ENCODE measurements around the gene CDH4. TPM values are rescaled to one million over a fixed set of nuclear protein-coding genes. Genes with fewer than 3 reads are reported as not detected.

Gene CDH4
- total and polyA plus RNA-seq, 2 of the 8 experiments (the other 6 are each of a cell fraction or from before 2014, with no cell fraction given), result 4.3 to 7.9 TPM

DNA sequence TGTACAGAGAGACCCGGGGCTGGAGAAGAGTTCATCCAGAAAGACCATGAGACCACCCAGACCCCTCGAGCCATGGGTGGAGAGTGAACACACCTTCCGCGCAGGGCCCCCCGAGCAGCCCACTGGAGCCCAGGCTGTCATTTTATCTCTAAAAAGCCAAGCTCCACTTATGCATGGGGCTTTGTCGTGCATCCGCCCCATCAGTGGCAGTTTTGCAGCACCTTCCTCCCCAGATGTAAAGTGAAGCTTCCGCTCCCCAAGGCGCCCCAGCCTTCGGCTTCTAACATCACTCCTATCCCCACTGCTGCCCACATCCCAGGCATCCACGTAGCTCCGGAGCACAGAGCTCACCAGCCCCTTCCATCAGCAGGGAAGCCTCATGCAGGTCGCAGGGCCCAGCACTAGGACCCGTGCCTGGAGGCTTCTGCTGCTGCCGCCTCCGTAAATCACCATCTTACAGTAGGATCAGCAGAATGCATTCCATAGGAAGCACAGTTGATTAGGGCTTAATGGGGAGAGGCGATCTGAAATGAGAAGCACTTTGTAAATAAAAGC, 512.5 kb downstream of the CDH4 start (continued):
- TF ChIP-seq KDM1A (IDR thresholded peaks at IDR 0.05; ENCODE audit: borderline replicate concordance, low read length), result no peak
- no peak for TF ChIP-seq SRF (IDR thresholded peaks at IDR 0.05; ENCODE audit: low read depth, low read length)
- TF ChIP-seq YY1 (IDR thresholded peaks at IDR 0.05; ENCODE audit: low read depth, low read length), result no peak
- no peak for TF ChIP-seq TAF7 (optimal IDR thresholded peaks at IDR 0.05; ENCODE audit: borderline replicate concordance, low read depth, low read length)

Data from H1 (cell line).